CMK (cell line): Measurements from ENCODE around the gene SLC6A6.

Experiments
- DNase-seq: peaks from one replicate; pipeline ENCODE4 v3.0.0-alpha.2; 2010; ENCODE audit warnings: low read depth

SLC6A6 gene

GRCh38 chr3:14470461-14470860 lies 68.1 kb downstream of the SLC6A6 start:
- DNase-seq: no peak

- no peak for DNase-seq
Measured at GRCh38 chr3:14471016-14471415, 68.6 kb downstream of the SLC6A6 start.

- DNase-seq: no peak
Measured at GRCh38 chr3:14471690-14472089, 69.3 kb downstream of the SLC6A6 start.

GRCh38 chr3:14472471-14473351 lies 70.3 kb downstream of the SLC6A6 start:
- no peak for DNase-seq

GRCh38 chr3:14473411-14473891 lies 71.0 kb downstream of the SLC6A6 start:
- DNase-seq: no peak

GRCh38 chr3:14474363-14475081 lies 72.1 kb downstream of the SLC6A6 start:
- DNase-seq: no peak

GRCh38 chr3:14475621-14476020 lies 73.2 kb downstream of the SLC6A6 start:
- no peak for DNase-seq

- DNase-seq: no peak
Measured at GRCh38 chr3:14476583-14477265, 74.3 kb downstream of the SLC6A6 start.

- no peak for DNase-seq
Measured at GRCh38 chr3:14477311-14477935, 75.0 kb downstream of the SLC6A6 start.

- no peak for DNase-seq
Measured at GRCh38 chr3:14478956-14479550, 76.6 kb downstream of the SLC6A6 start.

GRCh38 chr3:14479591-14479990 lies 77.2 kb downstream of the SLC6A6 start:
- DNase-seq: no peak

- no peak for DNase-seq
Measured at GRCh38 chr3:14480207-14481017, 78.0 kb downstream of the SLC6A6 start.

GRCh38 chr3:14481018-14481645 lies 78.7 kb downstream of the SLC6A6 start:
- no peak for DNase-seq

- DNase-seq: no peak
Measured at GRCh38 chr3:14481646-14482036, 79.2 kb downstream of the SLC6A6 start.

- DNase-seq: no peak
Measured at GRCh38 chr3:14482271-14482721, 79.9 kb downstream of the SLC6A6 start.

GRCh38 chr3:14483286-14483685 lies 80.9 kb downstream of the SLC6A6 start:
- DNase-seq: no peak

GRCh38 chr3:14484741-14485140 lies 82.3 kb downstream of the SLC6A6 start:
- no peak for DNase-seq

- DNase-seq: no peak
Measured at GRCh38 chr3:14485981-14486380, 83.6 kb downstream of the SLC6A6 start.

- DNase-seq: no peak
Measured at GRCh38 chr3:14486460-14486859, 84.1 kb downstream of the SLC6A6 start.

- DNase-seq: no peak
Measured at GRCh38 chr3:14487086-14487485, 84.7 kb downstream of the SLC6A6 start.
